Epithelial cell of proximal tubule (primary cell): Measurements from ENCODE around the gene GIPC1. TPM values are rescaled to one million over a fixed set of nuclear protein-coding genes. Genes with fewer than 3 reads are reported as not detected.
A peak's percentile ranks its signal among the peaks of the same experiment; 100 is the strongest.
"Not testable (repeated sequence)": the region's sequence is repeated elsewhere in the genome, so short reads cannot be mapped to it uniquely, and the experiment has no call there.

Experiments used
- DNase-seq: peaks from one replicate; pipeline ENCODE4 v3.0.0-alpha.2; 2011; ENCODE audit warnings: low read depth
- H3K4me3 ChIP-seq: 2 replicates; pipeline ENCODE4 v1.5.1; 2011; ENCODE audit warnings: low read depth, mild to moderate bottlenecking, low read length
- CTCF ChIP-seq: conservative IDR thresholded peaks from 2 replicates; pipeline ENCODE4 v1.5.1; 2012; ENCODE audit warnings: low read depth, mild to moderate bottlenecking, low read length
- total RNA-seq: library from RNA; depleted of rRNA; stranded (reverse); fragments of >200 nt; gene quantifications from 2 replicates; pipeline ENCODE4 v1.2.3, GENCODE V29; 2015

GIPC1 gene
- total RNA-seq, 1 donor from 2014 or later: 218 TPM

- DNase-seq: no peak
- H3K4me3 ChIP-seq: no peak overlapping the region
- TF ChIP-seq CTCF: no peak
Measured at GRCh38 chr19:14512406-14512961, 16.6 kb upstream of the GIPC1 start.

GRCh38 chr19:14511229-14511593 is 15.3 kb upstream of the GIPC1 start:
- no peak overlapping the region for H3K4me3 ChIP-seq

GRCh38 chr19:14510311-14511228 is 14.6 kb upstream of the GIPC1 start:
- no peak for DNase-seq
- no peak for TF ChIP-seq CTCF
- H3K4me3 ChIP-seq: no peak overlapping the region

More at GRCh38 chr19:14511229-14511593, 15.3 kb upstream of the GIPC1 start:
- no peak for TF ChIP-seq CTCF
- no peak for DNase-seq

GRCh38 chr19:14507704-14508542 is 12.0 kb upstream of the GIPC1 start:
- no peak for TF ChIP-seq CTCF
- no peak overlapping the region for H3K4me3 ChIP-seq
- DNase-seq: no peak

- H3K4me3 ChIP-seq: no peak overlapping the region
- DNase-seq: no peak
- TF ChIP-seq CTCF: peak; percentile 88
Measured at GRCh38 chr19:14505488-14506239, 9.7 kb upstream of the GIPC1 start.

GRCh38 chr19:14504575-14504974 is 8.6 kb upstream of the GIPC1 start:
- H3K4me3 ChIP-seq, DNase-seq: not testable (repeated sequence)
